ENCODE measurements around the gene RPL19. TPM values are rescaled to one million over a fixed set of nuclear protein-coding genes. Genes with fewer than 3 reads are reported as not detected.

RPL19 gene
- total and polyA plus RNA-seq, 2 donors (not counting 3 experiments of a cell fraction or from before 2014, with no cell fraction given): 1,802 to 1,958 TPM

- no peak for TF ChIP-seq MYC (IDR thresholded peaks at IDR 0.05; ENCODE audit: low read depth, low read length)
- no peak for TF ChIP-seq EZH2 (IDR thresholded peaks at IDR 0.05; ENCODE audit: borderline replicate concordance, low read depth, low read length, severe bottlenecking)
- no peak for TF ChIP-seq FOS (IDR thresholded peaks at IDR 0.05; ENCODE audit: borderline replicate concordance, insufficient read depth, low read length)
- TF ChIP-seq POLR2A (IDR thresholded peaks at IDR 0.05; ENCODE audit: low read depth, low read length): no peak
- TF ChIP-seq CTCF (IDR thresholded peaks at IDR 0.05; ENCODE audit: extremely low read depth in 1 of 2, insufficient read depth in 1 of 2, low read depth in 1 of 2, low read length in 2 of 2): no peak
- no peak for TF ChIP-seq GATA2 (IDR thresholded peaks at IDR 0.05; ENCODE audit: insufficient read depth, insufficient read length, low read depth, low read length)
- TF ChIP-seq MAX (IDR thresholded peaks at IDR 0.05; ENCODE audit: insufficient read depth, insufficient read length): no peak
- TF ChIP-seq JUN (IDR thresholded peaks at IDR 0.05; ENCODE audit: borderline replicate concordance, insufficient read depth, insufficient read length, low read depth): no peak
- TF ChIP-seq POLR2AphosphoS5 (IDR thresholded peaks at IDR 0.05; ENCODE audit: insufficient read depth, low read depth, low read length): no peak
- H3K79me2 ChIP-seq (ENCODE audit: control insufficient read depth, insufficient read depth, low read length): no peaks in the 10 kb centered on the region
- H3K9me3 ChIP-seq (replicated peaks; ENCODE audit: control insufficient read depth, insufficient read depth, low read length): no peaks in the 10 kb centered on the region
- H2AFZ ChIP-seq (ENCODE audit: low read depth, low read length): no peak overlapping the region
- no peak overlapping the region for H3K4me3 ChIP-seq (replicated peaks in 1 of 3; ENCODE audit: insufficient read depth in 1 of 3, low read depth in 1 of 3, low read length in 3 of 3)
- H3K27me3 ChIP-seq (ENCODE audit: control insufficient read depth in 2 of 2, insufficient read depth in 2 of 2, low read length in 2 of 2): no peaks in the 10 kb centered on the region
- peaks cover 10% of the 10 kb centered on the region for H3K4me1 ChIP-seq (ENCODE audit: control insufficient read depth, extremely low read depth, insufficient read depth, low read length)
- no peaks in the 10 kb centered on the region for H4K20me1 ChIP-seq (replicated peaks; ENCODE audit: control insufficient read depth, extremely low read depth, insufficient read depth, low read length)
- no peak for DNase-seq (ENCODE audit: low read depth, low spot score)
- no peak for FAIRE-seq
- H3K9me1 ChIP-seq (replicated peaks; ENCODE audit: control insufficient read depth, extremely low read depth, insufficient read depth, low read length): no peaks in the 10 kb centered on the region
- intact Hi-C loops (cut with micrococcal nuclease): no loop called here
- no peak overlapping the region for H3K4me2 ChIP-seq (ENCODE audit: insufficient read depth, low read length)
- ChIA-PET CTCF (interaction anchor here (0.9 to 11.0 kb wide), 12 partner anchors 8 to 412 kb away, joined by 3 to 130 read pairs (median 8); partner anchors contain the start of genes ARL5C, LASP1NB and PLXDC1), POLR2A (no interaction called here)
- no TSS peak for BruUV-seq (replicated peaks)
- dilution Hi-C loops (cut with MboI; ENCODE audit: extremely low pct_ligation_motif_present, low sequenced_read_pairs): no loop called here
- H3K9ac ChIP-seq (replicated peaks; ENCODE audit: extremely low read depth, insufficient read depth, low read length): no peak overlapping the region
- H3K36me3 ChIP-seq (ENCODE audit: control insufficient read depth in 2 of 2, extremely low read depth in 1 of 2, insufficient read depth in 2 of 2, low read length in 2 of 2): peaks cover 5 to 6% of the 10 kb centered on the region in 2 experiments
- no peak overlapping the region for H3K27ac ChIP-seq (ENCODE audit: insufficient read depth, low read depth, low read length)
These were observed 26.4 kb upstream of the RPL19 start for GRCh38 chr17:39173526-39174274.
